Suppressor macrophage treated with lipopolysaccharide for 1 hour (primary cell): ENCODE data around the gene NUBP2.

Experiments used
- DNase-seq, 3 donors: peaks; one replicate each; pipeline ENCODE4 v3.0.0-alpha.2; 2020 to 2022

Gene NUBP2

GRCh38 chr16:1812732-1813163, 30.0 kb downstream of the NUBP2 start:
- DNase-seq, result peak; percentile 69 to 84 (median 75)

- no peak for DNase-seq
These were observed 32.7 kb downstream of the NUBP2 start for GRCh38 chr16:1815461-1815860.

GRCh38 chr16:1816396-1817275, 33.9 kb downstream of the NUBP2 start:
- DNase-seq, result no peak

- no peak for DNase-seq
These were observed 34.5 kb downstream of the NUBP2 start for GRCh38 chr16:1817276-1817589.

GRCh38 chr16:1817716-1818115, 35.0 kb downstream of the NUBP2 start:
- DNase-seq, result no peak

- no peak for DNase-seq
These were observed 35.6 kb downstream of the NUBP2 start for GRCh38 chr16:1818204-1818872.

GRCh38 chr16:1818873-1819525, 36.2 kb downstream of the NUBP2 start:
- no peak for DNase-seq

GRCh38 chr16:1819611-1820010, 36.9 kb downstream of the NUBP2 start:
- no peak for DNase-seq

- DNase-seq, result no peak
These were observed 37.6 kb downstream of the NUBP2 start for GRCh38 chr16:1820096-1820945.

GRCh38 chr16:1820946-1821290, 38.2 kb downstream of the NUBP2 start:
- no peak for DNase-seq

- DNase-seq, result no peak
These were observed 39.3 kb downstream of the NUBP2 start for GRCh38 chr16:1821861-1822611.

- DNase-seq, result no peak
These were observed 40.0 kb downstream of the NUBP2 start for GRCh38 chr16:1822801-1823200.

GRCh38 chr16:1823821-1824220, 41.1 kb downstream of the NUBP2 start:
- peak in 2 of 3 donors; percentile 7 to 13 for DNase-seq

- no peak for DNase-seq
These were observed 42.7 kb downstream of the NUBP2 start for GRCh38 chr16:1825381-1825863.

GRCh38 chr16:1825864-1826690, 43.3 kb downstream of the NUBP2 start:
- DNase-seq, result peak; percentile 62 to 84 (median 68)

GRCh38 chr16:1826691-1827573, 44.2 kb downstream of the NUBP2 start, which contains the start of the genes FAHD1 and HAGH:
Gene FAHD1, plus strand, starts transcription at chr16:1827206. Its CDS starts 33 bp downstream, at chr16:1827239.
Gene HAGH, minus strand, starts transcription at chr16:1826825. Its CDS starts 38 bp downstream, at chr16:1826787.
- peak; percentile 96 to 97 (median 96) for DNase-seq

- peak in 1 of 3 donors; percentile 6 for DNase-seq
These were observed 46.1 kb downstream of the NUBP2 start for GRCh38 chr16:1828645-1829410.

- no peak for DNase-seq
These were observed 47.5 kb downstream of the NUBP2 start for GRCh38 chr16:1830213-1830612.
